ENCODE data around the gene ARRB1. TPM values are rescaled to one million over a fixed set of nuclear protein-coding genes. Genes with fewer than 3 reads are reported as not detected.

ARRB1 gene
- total and polyA plus RNA-seq, 2 of the 13 experiments (the other 11 are each of a cell fraction or from before 2014, with no cell fraction given), result 22.5 to 35.7 TPM

- TF ChIP-seq SALL2 (CRISPR knock-in tag; IDR thresholded peaks at IDR 0.05) (no peak), FOXA1 (IDR thresholded peaks at IDR 0.05) (peak; percentile 37; the same call in 1 of the 2 replicates), FOXA1 (CRISPR knock-in tag; IDR thresholded peaks at IDR 0.05) (peak; percentile 83), HDAC1 (CRISPR knock-in tag; IDR thresholded peaks at IDR 0.05) (peak; percentile 68), TSC22D2 (CRISPR knock-in tag; IDR thresholded peaks at IDR 0.05; ENCODE audit: borderline replicate concordance) (no peak), IRF1 (CRISPR knock-in tag; IDR thresholded peaks at IDR 0.05; ENCODE audit: low read depth) (no peak), KDM5B (CRISPR knock-in tag; IDR thresholded peaks at IDR 0.05; ENCODE audit: borderline replicate concordance) (no peak), ZNF780A (CRISPR knock-in tag; IDR thresholded peaks at IDR 0.05) (no peak), NCOR1 (IDR thresholded peaks at IDR 0.05; ENCODE audit: borderline replicate concordance, low read length) (no peak), ZBTB40 (IDR thresholded peaks at IDR 0.05) (no peak), ZBTB40 (CRISPR knock-in tag; IDR thresholded peaks at IDR 0.05) (no peak), ZNF143 (CRISPR knock-in tag; IDR thresholded peaks at IDR 0.05) (no peak), NONO (IDR thresholded peaks at IDR 0.05) (no peak), NONO (CRISPR knock-in tag; conservative IDR thresholded peaks at IDR 0.05) (no peak), ZNF670 (CRISPR knock-in tag; IDR thresholded peaks at IDR 0.05; ENCODE audit: borderline replicate concordance) (no peak), TMF1 (CRISPR knock-in tag; IDR thresholded peaks at IDR 0.05; ENCODE audit: low read depth) (no peak), TBP (CRISPR knock-in tag; IDR thresholded peaks at IDR 0.05) (no peak), CC2D1A (CRISPR knock-in tag; IDR thresholded peaks at IDR 0.05) (no peak)
These were observed 20.8 kb upstream of the ARRB1 start (continued) for GRCh38 chr11:75371949-75372876.
